H9 (cell line): ENCODE measurements around the gene CDYL2. TPM values are rescaled to one million over a fixed set of nuclear protein-coding genes. Genes with fewer than 3 reads are reported as not detected.

Source experiments
- DNase-seq: peaks from one replicate; pipeline ENCODE4 v3.0.0-alpha.2; 2017
- H2AFZ ChIP-seq: one replicate; pipeline ENCODE4 v1.6.1; 2013; ENCODE audit warnings: mild to moderate bottlenecking, low read length, control low read depth, moderate library complexity
- H2AK5ac ChIP-seq: 2 replicates; pipeline ENCODE4 v1.6.1; 2013; ENCODE audit warnings: low read length, control low read depth, mixed read lengths; ENCODE audit not compliant: insufficient read length
- H2BK120ac ChIP-seq: one replicate; pipeline ENCODE4 v1.6.1; 2013; ENCODE audit warnings: low read depth, mild to moderate bottlenecking, low read length, control low read depth, inconsistent platforms; ENCODE audit not compliant: poor library complexity, severe bottlenecking
- H2BK12ac ChIP-seq: 2 replicates; pipeline ENCODE4 v1.6.1; 2013; ENCODE audit warnings: low read length, control low read depth, mixed read lengths, low read depth; ENCODE audit not compliant: insufficient read length
- H2BK15ac ChIP-seq: 2 replicates; pipeline ENCODE4 v1.6.1; 2013; ENCODE audit warnings: low read depth, low read length, control low read depth
- H2BK20ac ChIP-seq: one replicate; pipeline ENCODE4 v1.6.1; 2013; ENCODE audit warnings: low read depth, mild to moderate bottlenecking, low read length, control low read depth, inconsistent platforms; ENCODE audit not compliant: poor library complexity, severe bottlenecking
- H2BK5ac ChIP-seq: 2 replicates; pipeline ENCODE4 v1.6.1; 2013; ENCODE audit warnings: low read length, control low read depth, mixed read lengths; ENCODE audit not compliant: insufficient read length
- H3K14ac ChIP-seq: 2 replicates; pipeline ENCODE4 v1.6.1; 2013; ENCODE audit warnings: low read length, control low read depth; ENCODE audit not compliant: insufficient read depth
- H3K18ac ChIP-seq: 2 replicates; pipeline ENCODE4 v1.6.1; 2013; ENCODE audit warnings: low read depth, mild to moderate bottlenecking, mixed read lengths, low read length, control low read depth; ENCODE audit not compliant: insufficient read length
- H3K23ac ChIP-seq: 2 replicates; pipeline ENCODE4 v1.6.1; 2013; ENCODE audit warnings: low read length, control low read depth, mixed read lengths, low read depth; ENCODE audit not compliant: insufficient read length
- H3K23me2 ChIP-seq: 2 replicates; pipeline ENCODE4 v1.6.1; 2013; ENCODE audit warnings: low read depth, mild to moderate bottlenecking, mixed read lengths, low read length, control low read depth; ENCODE audit not compliant: insufficient read length, poor library complexity, severe bottlenecking
- H3K27ac ChIP-seq: 2 replicates; pipeline ENCODE4 v1.5.1; 2013; ENCODE audit warnings: low read length, control low read depth, mixed read lengths, low read depth; ENCODE audit not compliant: insufficient read length
- H3K27me3 ChIP-seq: 2 replicates; pipeline ENCODE4 v1.6.1; 2013; ENCODE audit warnings: low read length, control low read depth, inconsistent platforms; ENCODE audit not compliant: insufficient read depth
- H3K4ac ChIP-seq: 2 replicates; pipeline ENCODE4 v1.6.1; 2013; ENCODE audit warnings: low read depth, mild to moderate bottlenecking, control low read depth, inconsistent platforms, low read length, moderate library complexity
- H3K4me1 ChIP-seq: 2 replicates; pipeline ENCODE4 v1.6.1; 2013; ENCODE audit warnings: low read length, control low read depth, inconsistent platforms; ENCODE audit not compliant: insufficient read depth
- H3K4me2 ChIP-seq: 2 replicates; pipeline ENCODE4 v1.6.1; 2013; ENCODE audit warnings: low read length, control low read depth, mixed read lengths; ENCODE audit not compliant: insufficient read length, insufficient read depth
- H3K56ac ChIP-seq: 2 replicates; pipeline ENCODE4 v1.6.1; 2013; ENCODE audit warnings: low read depth, mild to moderate bottlenecking, mixed read lengths, low read length, control low read depth; ENCODE audit not compliant: insufficient read length
- H3K79me1 ChIP-seq: 2 replicates; pipeline ENCODE4 v1.6.1; 2013; ENCODE audit warnings: low read depth, mild to moderate bottlenecking, moderate library complexity, low read length, control low read depth, inconsistent platforms; ENCODE audit not compliant: insufficient read depth, poor library complexity, severe bottlenecking
- H3K79me2 ChIP-seq: 2 replicates; pipeline ENCODE4 v1.6.1; 2013; ENCODE audit warnings: low read length, control low read depth, inconsistent platforms; ENCODE audit not compliant: insufficient read depth
- H3K9ac ChIP-seq: 2 replicates; pipeline ENCODE4 v1.6.1; 2013; ENCODE audit warnings: low read length, control low read depth, mixed read lengths; ENCODE audit not compliant: insufficient read length; ENCODE audit errors: extremely low read depth
- H3K9me3 ChIP-seq: one replicate; pipeline ENCODE4 v1.6.1; 2013; ENCODE audit warnings: low read depth, low read length, inconsistent platforms; ENCODE audit not compliant: control insufficient read depth
- H3T11ph ChIP-seq: one replicate; pipeline ENCODE4 v1.6.1; 2013; ENCODE audit warnings: mild to moderate bottlenecking, low read length, control low read depth, inconsistent platforms
- H4K20me1 ChIP-seq: one replicate; pipeline ENCODE4 v1.6.1; 2013; ENCODE audit not compliant: control insufficient read depth, insufficient read length, insufficient read depth
- H4K5ac ChIP-seq: 2 replicates; pipeline ENCODE4 v1.6.1; 2013; ENCODE audit warnings: low read depth, mild to moderate bottlenecking, mixed read lengths, low read length, control low read depth; ENCODE audit not compliant: insufficient read length
- H4K8ac ChIP-seq: replicated peaks from 2 replicates; pipeline ENCODE4 v1.6.1; 2013; ENCODE audit warnings: low read length, control low read depth, mixed read lengths, low read depth; ENCODE audit not compliant: insufficient read length
- H4K91ac ChIP-seq: 2 replicates; pipeline ENCODE4 v1.6.1; 2013; ENCODE audit warnings: low read depth, mild to moderate bottlenecking, moderate library complexity, mixed read lengths, low read length, control low read depth; ENCODE audit not compliant: insufficient read length
- H3K27ac Mint-ChIP-seq, 3 experiments: 2 replicates in 2 of 3; 3 replicates in 1 of 3; pipeline ENCODE4 v1.8.0; 2020 to 2021; ENCODE audit warnings: mixed read lengths in 3 of 3, mild to moderate bottlenecking in 1 of 3, moderate library complexity in 1 of 3
- H3K27me3 Mint-ChIP-seq: 2 replicates; pipeline ENCODE4 v1.8.0; 2021; ENCODE audit warnings: low read depth, mild to moderate bottlenecking, moderate library complexity, mixed read lengths
- H3K36me3 Mint-ChIP-seq, 3 experiments: 2 replicates in 2 of 3; 3 replicates in 1 of 3; pipeline ENCODE4 v1.8.0; 2020 to 2021; ENCODE audit warnings: low read depth in 3 of 3, mixed read lengths in 3 of 3; ENCODE audit not compliant: insufficient read depth in 1 of 3
- H3K4me1 Mint-ChIP-seq, 2 experiments: 2 replicates each; pipeline ENCODE4 v1.8.0; 2020; ENCODE audit warnings: mixed read lengths in 2 of 2
- H3K4me3 Mint-ChIP-seq, 2 experiments: 2 replicates in 1 of 2; 3 replicates in 1 of 2; pipeline ENCODE4 v1.8.0; 2020 to 2021; ENCODE audit warnings: mild to moderate bottlenecking in 2 of 2, mixed read lengths in 2 of 2, moderate library complexity in 1 of 2
- H3K9me3 Mint-ChIP-seq, 2 experiments: 2 replicates in 1 of 2; 3 replicates in 1 of 2; pipeline ENCODE4 v1.8.0; 2020; ENCODE audit warnings: mild to moderate bottlenecking in 2 of 2, mixed read lengths in 2 of 2, moderate library complexity in 1 of 2
- CTCF ChIP-seq: fragments of 200-600 bp; sonication (generic); conservative IDR thresholded peaks from 3 replicates; pipeline ENCODE4 v1.8.0; 2021; ENCODE audit warnings: antibody characterized with exemption, mild to moderate bottlenecking
- WGBS: extraction: QIAGEN DNeasy Blood & Tissue Kit; methylation state at CpG from one replicate; pipeline ENCODE4 v1.1.7; 2013; ENCODE audit warnings: missing lambda C conversion rate, low lambda C conversion rate, mixed read lengths; ENCODE audit not compliant: insufficient read length; ENCODE audit errors: extremely low coverage; 5-methylcytosine and 5-hydroxymethylcytosine counted together
- total RNA-seq: library from RNA; stranded (reverse); gene quantifications from 2 replicates; pipeline ENCODE4 v1.2.1, GENCODE V29; 2021

CDYL2 gene
- total RNA-seq, 1 experiment from 2014 or later: 4.2 TPM

- Histone ChIP-seq H3K27me3 (no peaks in the 10 kb centered on the region), H3K23me2 (no peaks in the 10 kb centered on the region), H2BK12ac (no peak overlapping the region), H2BK120ac (no peak overlapping the region), H4K5ac (no peak overlapping the region), H4K20me1 (no peaks in the 10 kb centered on the region), H2AK5ac (no peak overlapping the region), H2BK20ac (no peak overlapping the region), H2BK5ac (no peak overlapping the region), H3K9me3 (no peaks in the 10 kb centered on the region), H3K23ac (no peak overlapping the region), H3K14ac (no peak overlapping the region), H3K9ac (no peak overlapping the region), H3T11ph (no peak overlapping the region), H3K4ac (no peak overlapping the region), H3K79me1 (no peaks in the 10 kb centered on the region), H2BK15ac (no peak overlapping the region), H4K8ac (no peak overlapping the region), H3K79me2 (no peaks in the 10 kb centered on the region), H3K56ac (no peak overlapping the region), H3K18ac (no peak overlapping the region), H3K4me2 (no peak overlapping the region), H4K91ac (peak overlapping the region; percentile 80), H3K27ac (no peak overlapping the region), H3K4me1 (no peaks in the 10 kb centered on the region), H2AFZ (no peak overlapping the region)
- no peak for TF ChIP-seq CTCF
- Mint-ChIP-seq H3K4me3 (no peak overlapping the region), H3K36me3 (no peaks in the 10 kb centered on the region), H3K4me1 (0 out of 4 replicates have a peak, but pooled peaks cover 0 to 4% of the 10 kb centered on the region in 2 experiments), H3K27ac (no peak overlapping the region; a peak in 1 of 7 replicates), H3K27me3 (0 out of 2 replicates have a peak, but pooled peaks cover 1% of the 10 kb centered on the region), H3K9me3 (peaks cover 3 to 5% of the 10 kb centered on the region in 2 experiments; a peak in 4 of 5 replicates)
- no CpG with 5 or more reads among the region's 14 CpGs for WGBS
- DNase-seq: no peak
Observed at GRCh38 chr16:80654094-80654862, 150.1 kb downstream of the CDYL2 start.
